Measurements from ENCODE around the gene MZT2B.
"Not testable (repeated sequence)": the region's sequence is repeated elsewhere in the genome, so short reads cannot be mapped to it uniquely, and the experiment has no call there.

DNA sequence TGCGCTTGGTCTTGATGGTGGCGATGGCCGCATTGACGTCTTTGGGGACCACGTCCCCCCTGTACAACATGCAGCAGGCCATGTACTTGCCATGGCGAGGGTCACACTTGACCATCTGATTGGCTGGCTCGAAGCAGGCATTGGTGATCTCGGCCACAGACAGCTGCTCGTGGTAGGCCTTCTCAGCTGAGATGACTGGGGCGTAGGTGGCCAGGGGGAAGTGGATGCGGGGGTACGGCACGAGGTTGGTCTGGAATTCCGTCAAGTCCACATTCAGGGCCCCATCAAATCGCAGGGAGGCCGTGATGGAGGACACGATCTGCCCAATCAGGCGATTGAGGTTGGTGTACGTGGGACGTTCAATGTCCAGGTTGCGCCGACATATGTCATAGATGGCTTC is 11.8 kb downstream of the MZT2B start:
- TF ChIP-seq EZH2 (IDR thresholded peaks at IDR 0.05; ENCODE audit: borderline replicate concordance, insufficient read depth, low read depth, low read length, poor library complexity, severe bottlenecking); CTCF (IDR thresholded peaks at IDR 0.05): not testable (repeated sequence)
